K562 (cell line): ENCODE results near the gene EPHB3.

Source experiments
- CTCF ChIP-seq, 3 experiments: IDR thresholded peaks in 2 of 3; conservative IDR thresholded peaks in 1 of 3; 2 replicates each; pipeline ENCODE4 v1.5.1; 2011 to 2012; ENCODE audit warnings: low read length in 3 of 3, mild to moderate bottlenecking in 3 of 3, control low read depth in 2 of 3, improper control_type of control experiment in 1 of 3, inconsistent platforms in 1 of 3, low read depth in 1 of 3, mixed read lengths in 1 of 3, moderate library complexity in 1 of 3; ENCODE audit not compliant: insufficient read depth in 2 of 3
- POLR2H ChIP-seq: IDR thresholded peaks from 2 replicates; pipeline ENCODE4 v1.6.1; 2016; ENCODE audit warnings: missing genetic modification characterization, low read depth, mild to moderate bottlenecking, control low read depth, missing compliant biosample characterization, moderate library complexity
- PRDM10 ChIP-seq: fragments of 450-650 bp; IDR thresholded peaks from 2 replicates; pipeline ENCODE4 v1.6.1; 2018; ENCODE audit not compliant: partially characterized antibody
- ZNF239 ChIP-seq: fragments of 250-450 bp; sonication (Bioruptor Pico); IDR thresholded peaks from 2 replicates; pipeline ENCODE4 v1.4.0; 2020; ENCODE audit warnings: mild to moderate bottlenecking
- ZNF431 ChIP-seq: sonication (generic); formaldehyde crosslinking; IDR thresholded peaks from 2 replicates; pipeline ENCODE4 v1.8.0; 2022; ENCODE audit warnings: mild to moderate bottlenecking, missing genetic modification reagents

- TF ChIP-seq CTCF (IDR thresholded peaks at IDR 0.05 in 2 of 3, conservative IDR thresholded peaks at IDR 0.05 in 1 of 3; ENCODE audit: insufficient read depth in 2 of 3, low read depth in 1 of 3, low read length in 3 of 3) (no peak), PRDM10 (no peak), ZNF239 (CRISPR knock-in tag) (no peak), ZNF431 (CRISPR knock-in tag) (no peak), POLR2H (tag) (no peak)
Observed at GRCh38 chr3:184626923-184627322, 65.3 kb downstream of the EPHB3 start.
